Measurements from ENCODE around the gene OBI1. TPM values are rescaled to one million over a fixed set of nuclear protein-coding genes. Genes with fewer than 3 reads are reported as not detected.

The OBI1 gene
- total and polyA plus RNA-seq, 10 of the 15 experiments (the other 5 are each of a cell fraction or from before 2014, with no cell fraction given) = 15.5 to 34.2 (median 22.0) TPM

GRCh38 chr13:78620936-78621470 lies 38.0 kb downstream of the OBI1 start:
- CTCF ChIA-PET = interaction anchor here (0.8 kb wide), 1 partner anchor 12 kb away, joined by 4 read pairs; no protein-coding TSS in a partner anchor

GRCh38 chr13:78618411-78618810 lies 40.5 kb downstream of the OBI1 start:
- intact Hi-C loops (cut with micrococcal nuclease; ENCODE audit: unreplicated experiment) = no loop called here
- 86% methylated on average over 1 of the region's 1 CpG for WGBS (ENCODE audit: insufficient coverage, insufficient replicate concordance, low lambda C conversion rate, missing lambda C conversion rate)
- POLR2A ChIA-PET = no interaction called here
- H3K27me3 ChIP-seq (replicated peaks in 1 of 2; ENCODE audit: control insufficient read depth in 2 of 2, insufficient read depth in 2 of 2, low read length in 1 of 2) = no peaks in the 10 kb centered on the region
- no peak overlapping the region for H3K4me2 ChIP-seq (ENCODE audit: control insufficient read depth, insufficient read depth)
- H3K27ac ChIP-seq (ENCODE audit: control insufficient read depth, insufficient read depth) = no peak overlapping the region
- ATAC-seq (no peak), DNase-seq (ENCODE audit: low read depth, low spot score) (no peak), FAIRE-seq (no peak)
- H3K4me1 ChIP-seq (ENCODE audit: control insufficient read depth, insufficient read depth, low read length) = no peaks in the 10 kb centered on the region
- RAD21 ChIA-PET (ENCODE audit: unreplicated experiment) = no interaction called here
- BruUV-seq (replicated peaks) = no TSS peak
- H3K36me3 ChIP-seq (ENCODE audit: control insufficient read depth in 2 of 2, insufficient read depth in 2 of 2, low read length in 1 of 2) = peaks cover 2 to 10% of the 10 kb centered on the region in 2 experiments
- no peak overlapping the region for H3K9ac ChIP-seq (ENCODE audit: control insufficient read depth, insufficient read depth, low read length)
- no peak overlapping the region for H2AFZ ChIP-seq (ENCODE audit: control insufficient read depth, low read depth, low read length)
- no peaks in the 10 kb centered on the region for H3K79me2 ChIP-seq (ENCODE audit: control insufficient read depth, insufficient read depth, low read length)
- SMC1A ChIA-PET (ENCODE audit: uncharacterized antibody, unreplicated experiment) = no interaction called here
- no peak overlapping the region for H3K4me3 ChIP-seq
- in situ Hi-C loops (cut with MboI) = no loop called here
- no peaks in the 10 kb centered on the region for H4K20me1 ChIP-seq (ENCODE audit: control insufficient read depth, insufficient read depth)
- CTCF ChIA-PET = interaction anchor here (0.5 kb wide), 1 partner anchor 652 kb away, joined by 3 read pairs; no protein-coding TSS in a partner anchor
- H3K9me3 ChIP-seq (replicated peaks; ENCODE audit: control insufficient read depth, insufficient read depth, low read length) = no peaks in the 10 kb centered on the region
- TF ChIP-seq PBX3 (IDR thresholded peaks at IDR 0.05; ENCODE audit: insufficient replicate concordance, low read depth, low read length) (no peak), ZNF207 (IDR thresholded peaks at IDR 0.05; ENCODE audit: borderline replicate concordance) (no peak), YY1 (IDR thresholded peaks at IDR 0.05; ENCODE audit: low read depth, low read length) (no peak), ZBTB33 (IDR thresholded peaks at IDR 0.05) (no peak), CHD4 (IDR thresholded peaks at IDR 0.05) (no peak), JUNB (IDR thresholded peaks at IDR 0.05) (no peak), CREM (IDR thresholded peaks at IDR 0.05; ENCODE audit: low read depth) (no peak), ZSCAN29 (IDR thresholded peaks at IDR 0.05) (no peak), ZNF592 (IDR thresholded peaks at IDR 0.05) (no peak)

More at GRCh38 chr13:78620936-78621470, 38.0 kb downstream of the OBI1 start:
- Histone ChIP-seq H3K27me3 (replicated peaks in 1 of 2; ENCODE audit: control insufficient read depth in 2 of 2, insufficient read depth in 2 of 2, low read length in 1 of 2) (no peaks in the 10 kb centered on the region), H3K79me2 (ENCODE audit: control insufficient read depth, insufficient read depth, low read length) (no peaks in the 10 kb centered on the region), H3K4me3 (no peak overlapping the region), H3K4me2 (ENCODE audit: control insufficient read depth, insufficient read depth) (no peak overlapping the region), H2AFZ (ENCODE audit: control insufficient read depth, low read depth, low read length) (no peak overlapping the region), H3K36me3 (ENCODE audit: control insufficient read depth in 2 of 2, insufficient read depth in 2 of 2, low read length in 1 of 2) (peaks cover 2 to 3% of the 10 kb centered on the region in 2 experiments; a peak in 3 of 4 replicates), H3K9ac (ENCODE audit: control insufficient read depth, insufficient read depth, low read length) (no peak overlapping the region), H3K27ac (ENCODE audit: control insufficient read depth, insufficient read depth) (no peak overlapping the region), H3K4me1 (ENCODE audit: control insufficient read depth, insufficient read depth, low read length) (no peaks in the 10 kb centered on the region), H3K9me3 (replicated peaks; ENCODE audit: control insufficient read depth, insufficient read depth, low read length) (no peaks in the 10 kb centered on the region), H4K20me1 (ENCODE audit: control insufficient read depth, insufficient read depth) (no peaks in the 10 kb centered on the region)
- peak; percentile 24; the same call in 1 of the 3 replicates for ATAC-seq
- no peak for FAIRE-seq
- RAD21 ChIA-PET (ENCODE audit: unreplicated experiment) = no interaction called here
- in situ Hi-C loops (cut with MboI) (no loop called here), intact Hi-C loops (cut with micrococcal nuclease; ENCODE audit: unreplicated experiment) (no loop called here)
- POLR2A ChIA-PET = interaction anchor here (1.5 kb wide), 1 partner anchor 9 kb away, joined by 4 read pairs; no protein-coding TSS in a partner anchor
- TF ChIP-seq NR2F1 (conservative IDR thresholded peaks at IDR 0.05) (0 out of 2 replicates have a peak, but pooled peaks have one; percentile 26), SREBF1 (IDR thresholded peaks at IDR 0.05; ENCODE audit: low read length) (no peak)
- SMC1A ChIA-PET (ENCODE audit: uncharacterized antibody, unreplicated experiment) = interaction anchor here (1.1 to 2.0 kb wide), 6 partner anchors 8 to 203 kb away, joined by 3 to 5 read pairs (median 4); no protein-coding TSS in a partner anchor
- BruUV-seq (replicated peaks) = no TSS peak
- DNase-seq (ENCODE audit: low read depth, low spot score) = no peak
- 100% methylated on average over 2 of the region's 2 CpGs for WGBS (ENCODE audit: insufficient coverage, insufficient replicate concordance, low lambda C conversion rate, missing lambda C conversion rate)
